ENCODE results near the gene USP1.

DNA sequence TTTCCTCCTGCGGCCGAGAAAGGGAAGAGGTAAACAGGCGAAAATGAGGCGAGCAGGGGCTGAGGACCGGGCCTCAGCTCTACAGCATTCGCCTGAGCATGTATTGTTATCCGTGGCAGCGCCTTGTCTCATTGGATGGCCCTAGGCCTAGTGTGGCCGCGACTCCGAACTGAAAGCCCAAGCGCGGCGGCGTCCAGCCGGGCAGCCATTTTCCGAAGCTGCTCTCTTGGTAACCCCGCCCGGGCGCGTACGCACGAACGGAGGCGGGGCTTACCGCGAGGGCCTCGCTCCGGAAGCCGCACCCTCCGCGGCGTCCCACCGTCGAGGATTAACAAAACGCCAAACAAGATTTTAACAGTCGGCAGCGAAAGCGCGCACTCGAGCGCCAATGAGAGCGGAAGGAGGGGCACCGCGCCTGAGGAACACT lies 797 bp upstream of the USP1 start:
- TF ChIP-seq, protein P1, sequence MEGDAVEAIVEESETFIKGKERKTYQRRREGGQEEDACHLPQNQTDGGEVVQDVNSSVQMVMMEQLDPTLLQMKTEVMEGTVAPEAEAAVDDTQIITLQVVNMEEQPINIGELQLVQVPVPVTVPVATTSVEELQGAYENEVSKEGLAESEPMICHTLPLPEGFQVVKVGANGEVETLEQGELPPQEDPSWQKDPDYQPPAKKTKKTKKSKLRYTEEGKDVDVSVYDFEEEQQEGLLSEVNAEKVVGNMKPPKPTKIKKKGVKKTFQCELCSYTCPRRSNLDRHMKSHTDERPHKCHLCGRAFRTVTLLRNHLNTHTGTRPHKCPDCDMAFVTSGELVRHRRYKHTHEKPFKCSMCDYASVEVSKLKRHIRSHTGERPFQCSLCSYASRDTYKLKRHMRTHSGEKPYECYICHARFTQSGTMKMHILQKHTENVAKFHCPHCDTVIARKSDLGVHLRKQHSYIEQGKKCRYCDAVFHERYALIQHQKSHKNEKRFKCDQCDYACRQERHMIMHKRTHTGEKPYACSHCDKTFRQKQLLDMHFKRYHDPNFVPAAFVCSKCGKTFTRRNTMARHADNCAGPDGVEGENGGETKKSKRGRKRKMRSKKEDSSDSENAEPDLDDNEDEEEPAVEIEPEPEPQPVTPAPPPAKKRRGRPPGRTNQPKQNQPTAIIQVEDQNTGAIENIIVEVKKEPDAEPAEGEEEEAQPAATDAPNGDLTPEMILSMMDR (IDR thresholded peaks at IDR 0.05 in 4 of 5, conservative IDR thresholded peaks at IDR 0.05 in 1 of 5) = no peak
- TF ChIP-seq POLR2A (IDR thresholded peaks at IDR 0.05) = peak; percentile 59 to 61

Measured in gastrocnemius medialis (tissue), 4 donors.